ENCODE measurements around the gene NAA35. TPM values are rescaled to one million over a fixed set of nuclear protein-coding genes. Genes with fewer than 3 reads are reported as not detected.
"Not testable (repeated sequence)": the region's sequence is repeated elsewhere in the genome, so short reads cannot be mapped to it uniquely, and the experiment has no call there.

The NAA35 gene
- total RNA-seq (2014; rRNA removed; shearing (Covaris generic)), result 28.2 and 30.9 TPM in 2 replicates

DNA sequence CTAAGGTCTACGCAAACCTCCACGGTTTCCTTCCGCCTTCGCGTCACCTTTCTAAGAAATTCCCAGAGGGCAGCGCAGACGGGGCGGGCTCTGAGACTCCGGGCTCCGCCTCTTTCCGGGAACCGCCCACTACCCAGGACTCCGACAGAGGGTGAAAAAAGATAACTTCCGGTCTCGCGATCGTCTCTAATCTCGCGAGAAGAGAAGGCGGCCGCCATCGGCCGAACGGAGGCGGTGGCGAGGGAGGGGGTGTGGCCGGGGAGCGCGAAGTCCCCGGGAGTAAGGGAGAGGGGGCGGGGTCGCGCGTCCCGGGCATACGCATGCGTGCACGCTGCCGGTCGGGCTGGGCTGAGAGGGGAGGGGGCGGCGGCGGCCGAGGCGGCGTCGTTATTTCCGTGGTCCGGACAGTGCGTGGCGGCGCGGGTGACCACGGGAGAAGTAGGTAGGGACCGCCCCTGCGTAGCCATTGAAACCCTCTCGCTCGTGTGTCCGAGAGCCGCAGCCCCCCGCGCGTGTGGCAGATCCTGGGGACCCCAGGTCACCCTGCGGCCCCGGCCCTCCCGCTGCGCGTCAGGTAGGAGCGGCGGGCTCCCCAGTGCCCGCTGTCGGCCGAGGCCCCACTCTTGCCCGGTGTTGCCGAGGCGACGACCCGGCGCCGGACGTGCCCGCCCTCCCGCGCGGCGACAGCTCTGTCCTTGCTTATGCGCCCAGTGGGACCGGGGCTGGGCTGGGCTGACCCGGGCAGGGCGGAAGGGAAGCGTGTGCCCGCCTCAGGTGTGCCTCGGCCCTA, at the start of gene NAA35:
Gene NAA35, plus strand, starts transcription at position 315 of the 790 bp plus-strand sequence. CDS start 1,014 bp downstream, outside the sequence.
- peak; percentile 98 for DNase-seq (ENCODE audit: low read depth)

DNA sequence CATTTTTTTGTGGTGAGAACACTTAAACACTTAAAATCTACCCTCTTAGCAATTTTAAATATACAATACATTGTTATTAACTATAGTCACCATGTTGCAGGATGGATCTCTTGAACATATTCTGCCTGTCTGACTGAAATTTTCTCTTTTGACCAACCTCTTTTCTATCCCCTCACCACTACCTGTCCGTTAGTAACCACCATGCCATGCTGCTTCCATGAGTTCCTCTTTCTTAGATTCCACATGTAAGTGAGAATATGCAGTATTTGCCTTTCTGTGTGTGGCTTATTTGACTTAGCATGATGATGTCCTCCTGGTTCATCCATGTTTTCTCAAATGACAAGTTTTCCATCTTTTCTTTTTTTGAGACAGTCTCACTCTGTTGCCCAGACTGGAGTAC, 48.5 kb upstream of the NAA35 start:
- DNase-seq (ENCODE audit: low read depth), result no peak

DNA sequence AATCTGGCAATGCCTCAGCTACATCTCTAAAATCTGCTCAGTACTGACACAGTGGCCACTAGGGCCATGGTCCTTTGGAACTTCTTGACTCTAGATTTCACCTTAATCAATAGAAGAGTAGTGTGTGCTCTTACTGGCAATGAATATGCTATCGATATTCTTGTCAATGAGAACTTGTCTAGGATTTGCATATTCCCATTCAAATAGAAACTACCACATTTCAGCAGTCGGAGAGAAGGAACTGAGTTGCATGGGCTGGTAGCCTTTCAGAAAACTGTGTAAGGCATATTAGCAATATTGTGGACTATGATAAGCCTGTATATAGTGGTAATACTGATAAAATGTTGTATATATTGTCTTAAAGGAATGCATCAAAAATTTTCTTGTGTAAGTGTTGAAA, 45.3 kb upstream of the NAA35 start:
- no peak for DNase-seq (ENCODE audit: low read depth)

DNA sequence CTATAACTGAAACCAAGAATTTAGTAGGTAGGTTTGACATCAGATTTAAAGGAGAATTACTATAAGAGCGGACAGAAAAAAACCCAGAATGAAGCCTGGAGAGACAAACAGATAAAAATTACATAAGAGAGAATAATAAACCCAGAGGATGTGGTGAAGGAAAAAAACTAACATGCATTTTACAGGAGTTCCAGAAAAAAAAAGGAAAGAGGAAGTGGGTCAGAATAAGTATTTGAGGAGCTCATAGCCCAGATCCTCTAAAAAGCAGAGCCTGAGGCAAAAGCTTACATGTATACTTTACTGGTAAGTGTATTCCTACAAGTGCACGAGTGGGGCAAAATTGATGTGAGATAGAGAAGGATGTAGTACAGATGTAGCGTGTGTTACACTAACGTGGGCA, 43.1 kb upstream of the NAA35 start:
- DNase-seq (ENCODE audit: low read depth), result no peak

DNA sequence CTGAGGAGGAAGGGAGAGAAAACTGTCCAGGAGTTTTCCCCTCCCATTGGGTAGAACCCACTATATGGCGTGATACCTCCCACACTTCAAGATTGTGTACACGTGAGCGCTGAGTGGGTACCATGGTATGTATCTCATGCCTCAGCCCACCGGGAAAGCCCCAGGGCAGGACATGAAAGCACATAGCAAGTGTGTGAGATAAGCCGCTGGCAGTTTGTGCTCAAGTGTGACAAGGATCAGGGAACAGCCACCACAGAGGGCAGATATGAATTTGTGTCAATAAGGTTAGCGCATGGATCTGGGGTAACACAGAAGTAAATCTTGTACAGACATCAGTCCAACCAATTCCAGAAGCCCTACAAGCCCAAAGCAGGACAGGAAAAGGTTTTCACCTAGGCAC, 42.6 kb upstream of the NAA35 start:
- DNase-seq (ENCODE audit: low read depth), result peak; percentile 46

DNA sequence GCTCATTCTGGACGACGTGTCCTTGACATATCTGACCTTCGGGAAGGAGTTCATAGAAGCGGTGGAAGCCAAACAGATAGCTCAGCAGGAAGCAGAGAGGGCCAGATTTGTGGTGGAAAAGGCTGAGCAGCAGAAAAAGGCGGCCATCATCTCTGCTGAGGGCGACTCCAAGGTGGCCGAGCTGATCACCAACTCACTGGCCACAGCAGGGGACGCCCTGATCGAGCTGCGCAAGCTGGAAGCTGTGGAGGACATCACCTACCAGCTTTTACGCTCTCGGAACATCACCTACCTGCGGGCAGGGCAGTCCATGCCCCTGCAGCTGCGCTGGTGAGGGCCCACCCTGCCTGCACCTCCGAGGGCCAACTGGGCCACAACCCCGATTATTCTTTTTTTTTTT, 41.6 kb upstream of the NAA35 start:
- DNase-seq (ENCODE audit: low read depth), result no peak

DNA sequence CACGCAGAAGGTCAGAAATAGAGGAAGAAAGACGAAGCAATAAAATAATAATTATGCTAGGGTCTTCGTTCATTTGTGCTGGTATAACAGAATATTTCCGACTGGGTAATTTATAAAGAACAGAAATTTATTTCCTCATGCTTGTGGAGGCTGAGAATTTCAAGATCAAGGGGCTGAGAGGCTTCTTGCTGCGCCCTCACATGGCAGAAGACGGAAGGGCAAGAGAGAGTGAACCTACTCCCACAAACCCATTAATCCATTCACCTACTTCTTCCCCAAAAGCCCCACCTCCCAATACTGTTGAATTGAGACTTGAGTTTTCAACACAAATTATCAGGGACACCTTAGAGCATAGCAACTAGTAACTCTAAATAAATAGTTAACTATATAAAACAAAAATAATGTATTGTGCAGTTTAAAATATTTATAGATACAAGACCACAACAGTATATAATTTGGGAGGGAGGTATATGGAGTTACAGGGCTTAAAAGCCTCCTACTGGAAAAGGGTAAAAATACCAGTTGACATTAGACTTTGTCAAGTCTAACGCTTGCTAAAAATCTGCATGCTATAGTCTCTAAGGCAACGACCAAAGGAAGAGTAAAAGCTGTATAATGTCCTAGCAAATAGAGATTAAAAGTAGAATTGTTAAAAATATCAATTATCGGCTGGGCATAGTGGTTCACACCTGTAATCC, 40.3 kb upstream of the NAA35 start:
- DNase-seq (ENCODE audit: low read depth), result peak; percentile 47

DNA sequence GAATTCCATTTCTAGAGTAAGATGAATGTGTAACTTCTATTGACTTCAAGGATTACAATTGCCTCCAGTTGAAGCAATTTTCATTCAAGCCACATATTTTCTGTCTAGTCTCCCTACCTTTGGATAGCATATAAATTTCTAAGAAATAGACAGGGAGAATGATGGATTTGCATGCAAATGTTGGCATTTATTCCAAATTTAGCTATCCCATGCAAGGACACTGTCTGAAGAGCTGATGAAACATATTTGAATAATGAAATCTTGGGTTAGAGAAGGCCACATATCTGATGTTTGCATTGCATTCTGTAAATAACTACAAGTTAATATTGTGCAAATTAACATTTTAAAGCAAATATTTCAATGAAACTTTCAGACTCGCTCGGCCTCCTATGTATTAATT, 36.0 kb upstream of the NAA35 start:
- DNase-seq (ENCODE audit: low read depth), result no peak

DNA sequence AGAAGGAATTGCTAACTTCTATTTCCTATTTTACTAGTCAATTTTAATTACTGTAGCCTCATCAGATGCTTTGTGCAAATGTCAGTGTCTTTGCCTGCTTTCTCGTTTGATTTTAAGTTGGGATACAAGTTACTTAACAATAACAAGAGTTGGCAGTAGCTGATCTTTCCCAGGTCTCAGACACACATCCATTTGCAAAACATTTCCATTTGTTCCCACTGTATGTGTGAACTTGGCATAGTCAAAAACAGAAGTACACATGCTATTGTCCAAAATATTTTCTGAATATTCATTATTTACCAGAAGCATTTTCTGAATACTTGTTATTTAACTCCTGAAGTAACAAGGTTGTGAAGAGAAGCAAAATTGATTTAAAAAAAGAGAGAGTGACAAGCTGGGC, 35.0 kb upstream of the NAA35 start:
- no peak for DNase-seq (ENCODE audit: low read depth)

DNA sequence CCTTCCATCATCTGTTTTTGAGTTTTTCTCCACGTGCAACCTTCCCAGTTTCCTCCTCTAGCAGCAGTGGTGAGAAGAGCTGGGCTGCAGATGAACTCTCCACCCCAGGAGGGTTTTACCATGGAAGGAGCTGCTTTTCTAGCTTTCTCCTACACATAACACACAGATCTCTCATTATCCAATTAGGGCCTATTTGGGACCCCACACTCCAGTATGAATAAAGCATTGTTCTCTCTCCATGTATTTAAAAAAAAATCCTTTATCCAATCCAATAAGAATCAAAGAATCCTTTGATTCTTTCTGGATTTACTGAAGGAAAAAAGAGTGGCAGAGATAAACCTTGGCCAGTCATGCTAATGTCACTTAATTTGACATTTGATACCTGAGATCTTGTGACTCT, 31.6 kb upstream of the NAA35 start:
- no peak for DNase-seq (ENCODE audit: low read depth)

DNA sequence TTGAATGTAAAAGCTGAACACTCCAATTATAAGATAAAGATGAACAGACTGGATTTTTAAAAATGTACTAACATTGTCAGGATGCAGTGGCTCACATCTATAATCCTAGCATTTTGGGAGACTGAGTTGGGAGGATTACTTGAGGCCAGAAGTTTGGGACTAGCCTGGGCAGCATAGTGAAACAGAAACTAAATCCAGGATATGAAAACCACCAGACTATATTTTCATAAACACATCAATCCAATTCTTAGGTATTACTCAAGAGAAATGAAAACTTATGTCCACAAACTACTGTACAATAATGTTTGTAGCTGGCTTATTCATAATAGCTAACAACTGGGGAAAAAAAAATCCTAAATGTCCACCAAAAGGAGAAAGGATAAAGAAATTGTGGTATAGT, 26.8 kb upstream of the NAA35 start:
- no peak for DNase-seq (ENCODE audit: low read depth)

DNA sequence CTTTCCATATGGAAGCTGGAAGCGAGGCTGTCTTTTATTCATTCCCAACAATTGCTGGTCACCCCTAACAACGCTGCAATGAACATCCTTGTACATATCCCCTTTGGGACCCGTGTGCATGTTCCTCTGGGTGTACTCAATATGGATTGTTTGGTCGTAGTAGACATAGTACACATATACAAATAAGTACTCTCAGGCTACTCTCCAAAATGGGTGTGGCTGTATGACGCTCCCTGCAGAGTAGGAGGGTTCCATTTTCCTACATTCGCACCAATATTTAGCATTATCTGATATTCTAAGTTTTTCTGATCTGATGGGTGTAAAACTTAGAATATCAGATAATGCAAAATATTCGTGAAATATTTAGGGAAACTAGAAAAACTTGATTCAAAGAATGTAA, 23.2 kb upstream of the NAA35 start:
- no peak for DNase-seq (ENCODE audit: low read depth)

DNA sequence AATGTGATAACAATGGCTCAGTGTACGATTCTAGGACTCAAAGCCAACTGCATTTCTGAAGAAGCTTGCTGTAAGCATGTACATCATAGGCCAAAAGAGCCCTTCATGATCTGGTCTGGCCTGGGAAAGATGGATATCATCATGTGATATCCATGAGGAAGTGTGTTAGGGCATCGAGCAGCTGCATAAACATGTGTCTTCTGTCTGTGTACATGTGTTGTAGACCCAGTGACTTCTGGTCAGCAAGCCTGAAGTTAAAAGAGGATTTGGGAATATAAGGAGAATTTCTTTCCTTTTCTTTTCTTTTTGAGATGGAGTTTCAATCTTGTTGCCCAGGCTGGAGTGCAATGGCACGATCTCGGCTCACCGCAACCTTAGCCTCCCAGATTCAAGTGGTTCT, 15.5 kb upstream of the NAA35 start:
- DNase-seq (ENCODE audit: low read depth), result no peak

DNA sequence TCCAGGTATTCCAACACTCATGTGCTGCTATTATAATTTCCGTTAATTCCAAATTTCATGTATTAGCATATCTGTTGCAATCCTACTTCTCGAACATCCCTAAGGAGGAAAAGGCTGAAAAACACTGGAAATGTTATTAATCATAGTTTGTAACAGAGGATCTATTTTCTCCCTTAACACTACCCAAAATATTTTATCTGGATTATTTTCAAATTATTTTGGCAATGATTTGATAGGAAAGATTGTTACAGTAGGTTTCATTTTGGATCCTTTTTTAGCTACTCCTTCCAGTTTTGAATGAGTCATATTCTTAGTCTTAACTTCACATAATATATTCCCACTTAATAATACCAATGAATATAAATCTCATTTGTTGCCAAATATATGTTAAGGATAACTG, 13.9 kb upstream of the NAA35 start:
- no peak for DNase-seq (ENCODE audit: low read depth)

DNA sequence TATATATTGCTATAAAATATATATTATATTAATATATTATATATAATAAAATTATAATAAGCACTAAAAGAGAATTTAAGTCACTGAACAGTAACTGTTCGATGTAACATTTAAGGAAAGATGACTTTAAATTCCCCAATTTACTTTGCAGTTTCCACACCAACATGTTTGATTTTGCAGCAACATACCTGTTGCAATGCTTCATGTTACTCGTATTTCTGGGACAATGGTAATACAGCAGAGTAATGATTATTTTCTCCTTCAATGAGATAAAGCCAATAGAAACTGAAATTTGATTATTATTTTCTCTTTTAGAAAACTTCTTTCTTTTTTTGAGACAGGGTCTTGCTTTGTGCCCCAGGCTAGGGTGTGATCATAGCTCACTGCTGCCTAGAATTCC, 9.5 kb upstream of the NAA35 start:
- no peak for DNase-seq (ENCODE audit: low read depth)

DNA sequence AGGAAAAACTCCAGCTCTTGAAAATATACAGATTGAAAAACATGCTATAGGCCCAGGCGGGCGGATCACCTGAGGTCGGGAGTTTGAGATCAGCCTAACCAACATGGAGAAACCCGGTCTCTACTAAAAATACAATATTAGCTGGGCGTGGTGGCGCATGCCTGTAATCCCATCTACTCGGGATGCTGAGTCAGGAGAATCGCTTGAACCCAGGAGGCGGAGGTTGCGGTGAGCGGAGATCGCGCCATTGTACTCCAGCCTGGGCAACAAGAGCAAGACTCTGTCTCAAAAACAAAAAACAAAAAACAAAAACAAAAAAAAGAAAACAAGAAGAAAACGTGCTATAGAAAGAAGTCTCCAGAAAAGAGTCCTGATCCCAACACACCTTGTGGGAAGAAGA, 5.0 kb upstream of the NAA35 start:
- not testable (repeated sequence) for DNase-seq (ENCODE audit: low read depth)

DNA sequence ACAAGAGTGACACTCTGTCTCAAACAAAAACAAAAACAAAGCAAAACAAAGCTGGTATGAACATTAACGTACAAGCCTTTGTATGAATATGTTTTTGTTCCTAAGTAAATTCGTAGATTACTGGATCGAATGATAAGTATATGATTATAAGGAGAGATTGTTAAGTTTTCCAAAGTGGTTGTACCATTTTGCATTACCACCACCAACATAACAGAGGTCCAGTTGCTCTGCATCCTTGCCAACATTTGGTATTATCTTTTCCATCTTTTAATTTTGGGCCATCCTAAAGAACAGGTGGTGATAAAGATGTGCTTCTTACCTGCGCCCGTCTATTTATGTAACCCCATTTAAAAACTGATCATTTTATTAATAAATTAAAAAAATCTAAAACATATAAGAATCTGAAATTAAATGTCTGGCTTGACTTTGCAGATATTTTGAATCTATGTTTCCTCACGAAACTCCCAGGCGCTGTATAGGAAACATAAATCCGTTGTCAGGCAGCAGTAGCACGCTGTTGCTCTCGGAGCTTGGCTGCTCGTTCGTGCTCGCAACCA, 593 bp upstream of the NAA35 start:
- DNase-seq (ENCODE audit: low read depth), result no peak

DNA sequence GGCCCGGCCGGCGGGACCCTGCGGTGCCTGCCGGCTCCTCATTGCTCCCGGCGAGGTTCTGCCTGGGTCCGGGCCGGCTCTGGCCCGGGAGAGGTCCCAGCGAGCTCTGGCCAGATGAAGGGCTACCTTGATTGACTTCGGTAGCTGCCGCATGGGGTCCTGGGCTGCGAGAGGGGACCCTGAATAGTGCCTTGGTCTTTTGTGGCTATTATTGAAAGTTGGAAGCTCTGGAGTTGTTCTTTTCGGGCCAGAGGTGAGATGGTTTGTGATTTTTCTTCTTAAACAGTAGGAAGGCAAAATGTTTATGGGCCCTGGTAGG, 635 bp downstream of the NAA35 start:
- DNase-seq (ENCODE audit: low read depth), result no peak

DNA sequence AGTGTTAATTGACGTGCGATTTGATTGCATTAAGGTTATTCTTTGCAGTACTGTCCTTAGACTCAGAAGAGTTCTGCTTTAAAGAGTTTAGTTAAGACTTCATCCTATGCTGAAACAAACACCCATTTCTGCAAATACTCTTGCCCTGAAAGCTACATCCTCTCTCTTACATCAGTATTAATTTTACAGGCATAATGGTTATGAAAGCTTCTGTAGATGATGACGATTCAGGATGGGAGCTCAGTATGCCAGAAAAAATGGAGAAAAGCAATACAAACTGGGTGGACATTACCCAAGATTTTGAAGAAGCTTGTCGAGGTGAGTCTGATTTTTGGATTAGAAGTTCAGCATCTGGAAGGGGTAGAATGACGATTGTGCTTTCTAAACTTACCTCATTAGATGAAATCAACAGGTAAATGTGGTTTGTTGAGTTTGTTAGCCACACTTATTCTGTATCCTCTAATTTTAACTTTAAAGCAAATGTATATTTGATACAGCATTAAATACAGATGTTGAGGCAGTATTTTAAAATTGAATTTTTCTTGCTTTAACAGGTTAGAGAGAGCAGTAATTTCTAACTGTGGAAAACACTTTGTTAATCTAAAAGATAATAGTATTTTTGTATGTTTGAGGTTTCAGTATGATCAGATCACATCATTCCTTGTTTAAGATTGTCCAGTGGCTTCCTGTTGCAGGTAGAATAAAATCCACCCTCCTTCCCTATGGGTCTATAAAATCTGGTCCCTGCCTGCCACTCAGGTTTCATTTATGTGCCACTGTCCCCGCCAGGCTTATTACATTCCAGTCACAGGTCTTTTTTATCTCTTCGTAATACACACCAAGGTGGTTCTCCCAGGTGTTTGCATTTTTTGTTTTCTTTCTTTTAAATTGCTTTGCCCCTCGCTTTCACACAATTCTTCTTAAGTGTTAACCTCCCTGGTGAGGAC, 1.3 kb downstream of the NAA35 start:
- no peak for DNase-seq (ENCODE audit: low read depth)

DNA sequence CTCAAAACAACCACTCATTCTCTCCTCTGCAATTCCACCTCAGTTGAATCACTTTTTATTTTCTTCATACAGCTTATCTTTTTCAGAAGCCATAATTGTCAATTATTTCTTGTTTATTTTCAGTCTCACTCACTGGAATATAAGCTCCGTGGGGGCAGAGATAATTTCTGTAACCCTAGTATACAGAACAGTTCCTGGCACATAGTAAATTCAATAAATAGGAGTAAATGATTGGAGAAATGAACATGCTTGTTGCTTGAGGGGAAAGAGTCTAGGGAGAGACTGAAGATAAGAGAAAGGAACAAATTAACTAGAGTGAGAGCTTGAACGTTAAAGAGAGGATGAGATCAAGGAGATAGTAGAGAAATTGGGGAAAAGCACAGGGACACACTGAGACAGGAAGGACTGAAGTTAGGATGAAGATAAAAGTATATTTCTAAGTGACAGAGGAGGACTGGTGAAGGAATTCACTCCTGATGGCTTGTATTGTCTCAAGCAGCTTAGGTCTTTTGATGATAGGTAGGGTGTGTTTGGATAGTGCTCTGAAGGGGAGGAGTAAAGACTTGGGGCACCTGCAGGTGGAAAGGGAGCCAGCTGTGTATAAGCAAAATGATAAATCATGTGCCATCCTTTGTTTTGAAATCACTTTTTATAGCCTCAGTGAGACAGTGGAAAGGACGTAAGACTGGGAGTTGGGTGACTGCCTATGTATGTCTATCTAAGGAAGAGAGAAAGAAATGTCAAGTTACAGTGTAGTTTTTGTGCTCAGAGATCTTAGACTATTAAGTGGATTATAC, 2.2 kb downstream of the NAA35 start:
- no peak for DNase-seq (ENCODE audit: low read depth)

DNA sequence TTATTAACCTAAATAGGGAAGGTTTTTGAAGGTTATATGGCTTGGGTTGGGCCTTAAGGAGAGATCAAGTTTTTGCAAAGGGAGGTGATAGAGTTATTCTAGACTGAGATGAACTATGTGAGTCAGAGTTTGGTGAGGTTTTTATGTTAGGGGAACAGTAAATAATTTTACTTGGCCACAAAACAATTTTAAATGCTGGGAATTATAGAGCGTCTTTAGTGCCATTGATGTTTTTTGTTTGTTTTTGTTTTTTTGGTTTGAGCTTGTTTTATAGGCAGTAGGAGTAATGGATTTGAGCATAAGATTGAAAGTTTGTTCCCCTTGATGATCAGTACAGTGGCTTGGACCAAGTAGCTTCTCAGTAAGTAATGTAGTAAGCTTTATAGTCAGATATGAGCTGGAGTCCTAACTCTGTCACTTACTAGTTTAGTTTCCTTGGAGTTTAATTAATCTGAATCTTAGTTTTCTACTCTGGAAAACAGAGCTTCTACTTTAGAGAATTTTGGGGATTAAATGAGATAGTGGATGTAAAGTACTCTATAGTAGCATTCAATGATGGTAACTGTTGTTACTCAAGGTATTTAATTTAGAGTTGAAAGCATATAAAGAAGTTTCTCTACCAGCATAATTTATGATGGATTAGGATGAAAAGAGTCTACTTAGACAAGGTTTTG, 2.9 kb downstream of the NAA35 start:
- DNase-seq (ENCODE audit: low read depth), result no peak

All from Daoy (cell line).